Occipital lobe (tissue), 2 donors: ENCODE measurements around the gene OSBPL7. TPM values are rescaled to one million over a fixed set of nuclear protein-coding genes. Genes with fewer than 3 reads are reported as not detected.

Experiments used
- DNase-seq: peaks from one replicate; lab custom pipeline; 2025; lab: John Stamatoyannopoulos, UW
- total RNA-seq: library from RNA; depleted of rRNA; stranded (reverse); fragments of >200 nt; gene quantifications from one replicate; pipeline ENCODE4 v1.2.3, GENCODE V29; 2014

The OSBPL7 gene
- total RNA-seq, 1 donor from 2014 or later: 4.5 TPM

DNA sequence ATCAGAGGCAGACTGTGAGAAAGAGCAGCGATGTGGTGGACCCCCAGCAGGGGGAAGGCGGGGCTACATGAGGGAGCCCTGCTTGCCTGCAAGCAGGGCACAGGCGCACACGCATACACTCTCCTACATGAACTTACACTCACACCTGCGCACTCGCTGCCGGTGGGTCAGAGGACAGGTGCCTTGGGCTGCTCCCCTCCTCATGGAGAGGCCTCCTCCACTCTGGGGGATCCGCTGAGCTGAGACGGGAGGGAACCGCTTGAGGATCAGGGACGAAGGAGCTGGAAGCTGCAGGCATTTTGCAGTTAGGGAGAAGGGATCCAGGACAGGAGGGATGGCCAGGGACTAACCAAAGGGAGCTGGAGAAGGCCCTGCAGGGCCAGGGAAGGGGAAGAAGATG, 14.2 kb downstream of the OSBPL7 start:
- no peak for DNase-seq

DNA sequence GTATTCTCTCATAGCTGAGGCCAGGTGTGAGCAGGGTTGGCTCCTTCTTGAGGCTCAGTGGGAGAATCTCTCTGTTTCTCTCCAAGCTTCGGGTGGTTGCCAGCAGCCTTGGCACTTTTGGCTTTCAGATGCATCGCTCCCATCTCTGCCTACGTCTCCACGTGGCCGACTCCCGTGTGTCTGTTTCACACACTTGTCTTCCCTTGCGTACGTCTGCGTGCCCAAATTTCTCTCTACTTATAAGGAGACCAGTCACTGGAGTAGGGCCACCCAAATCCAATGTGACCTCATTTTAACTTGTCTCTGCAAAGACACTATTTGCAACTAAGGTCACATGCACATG, 14.7 kb downstream of the OSBPL7 start:
- DNase-seq: no peak

GRCh38 chr17:47806026-47806912, 15.3 kb downstream of the OSBPL7 start:
- DNase-seq: no peak

DNA sequence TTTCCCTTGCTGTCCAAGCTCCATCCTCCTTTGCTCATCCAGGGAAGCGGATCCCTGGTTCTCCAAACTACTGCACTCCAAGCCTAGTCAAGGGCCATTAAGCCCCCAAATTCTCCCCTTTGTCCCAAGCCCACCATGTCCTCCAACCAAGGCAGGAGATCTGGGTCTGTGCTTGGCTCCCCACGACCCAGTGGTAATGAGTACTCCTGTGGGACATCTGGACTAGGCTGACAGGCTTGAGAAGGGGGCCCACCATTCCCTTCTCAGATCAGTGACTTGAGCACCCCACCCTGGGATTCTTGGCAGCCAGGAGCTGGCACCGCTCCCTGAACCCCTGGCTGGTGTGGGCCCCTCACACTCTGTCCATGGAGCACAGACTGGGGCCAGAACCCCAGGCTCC, 17.1 kb downstream of the OSBPL7 start:
- no peak for DNase-seq

GRCh38 chr17:47803751-47804150, 17.8 kb downstream of the OSBPL7 start:
- DNase-seq: no peak

DNA sequence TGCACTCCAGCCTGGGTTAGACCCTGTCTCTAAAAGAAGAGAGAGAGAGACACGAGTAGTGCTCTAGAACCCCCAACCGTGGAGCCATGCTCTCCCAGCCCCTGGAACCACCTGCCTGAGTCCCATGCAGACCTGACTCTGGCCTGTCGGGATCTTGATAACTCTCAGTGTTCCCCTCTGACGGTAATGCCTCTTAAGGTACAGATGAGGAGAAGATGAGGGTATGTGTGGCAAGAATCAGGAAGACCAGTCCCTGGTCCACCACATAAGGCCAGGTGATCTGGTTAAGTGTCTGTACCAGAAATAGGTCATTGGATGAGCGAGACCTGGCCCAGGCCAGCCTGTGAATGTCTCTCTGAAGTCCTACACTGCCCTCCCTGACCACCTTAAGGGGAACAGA, 18.4 kb downstream of the OSBPL7 start:
- no peak for DNase-seq

DNA sequence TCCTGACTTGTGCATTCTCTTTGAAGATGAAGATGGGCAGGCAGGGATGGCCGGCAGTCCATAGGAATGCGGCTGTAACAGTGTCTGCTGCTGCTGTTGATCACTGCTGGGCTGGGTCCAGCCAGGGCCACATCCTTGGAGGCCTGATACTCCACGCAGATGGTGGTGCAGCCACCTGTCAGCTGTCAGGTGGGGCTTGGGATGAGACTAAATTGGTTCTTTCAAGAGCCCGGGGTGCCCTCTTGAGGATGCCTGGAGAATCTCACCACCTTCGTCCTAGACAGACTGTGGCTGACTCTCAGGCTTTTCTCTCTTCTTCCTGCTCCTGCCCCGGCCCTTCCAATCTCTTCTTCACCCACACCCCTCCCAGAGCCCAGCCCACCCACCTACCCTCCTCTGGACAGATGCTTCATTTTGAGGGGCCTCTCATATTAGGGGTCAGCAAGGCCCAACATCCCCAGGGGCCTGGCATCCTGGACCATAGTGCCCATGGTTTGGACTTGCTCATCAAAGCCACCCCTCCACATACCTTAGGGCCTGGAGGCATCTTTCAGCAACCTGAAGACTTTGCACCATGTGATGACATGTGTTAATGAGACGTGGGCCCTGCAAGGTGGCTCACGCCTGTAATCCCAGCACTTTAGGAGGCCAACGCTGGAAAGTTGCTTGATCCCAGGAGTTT, 19.1 kb downstream of the OSBPL7 start:
- DNase-seq: no peak

GRCh38 chr17:47801906-47802305, 19.7 kb downstream of the OSBPL7 start:
- DNase-seq: no peak

DNA sequence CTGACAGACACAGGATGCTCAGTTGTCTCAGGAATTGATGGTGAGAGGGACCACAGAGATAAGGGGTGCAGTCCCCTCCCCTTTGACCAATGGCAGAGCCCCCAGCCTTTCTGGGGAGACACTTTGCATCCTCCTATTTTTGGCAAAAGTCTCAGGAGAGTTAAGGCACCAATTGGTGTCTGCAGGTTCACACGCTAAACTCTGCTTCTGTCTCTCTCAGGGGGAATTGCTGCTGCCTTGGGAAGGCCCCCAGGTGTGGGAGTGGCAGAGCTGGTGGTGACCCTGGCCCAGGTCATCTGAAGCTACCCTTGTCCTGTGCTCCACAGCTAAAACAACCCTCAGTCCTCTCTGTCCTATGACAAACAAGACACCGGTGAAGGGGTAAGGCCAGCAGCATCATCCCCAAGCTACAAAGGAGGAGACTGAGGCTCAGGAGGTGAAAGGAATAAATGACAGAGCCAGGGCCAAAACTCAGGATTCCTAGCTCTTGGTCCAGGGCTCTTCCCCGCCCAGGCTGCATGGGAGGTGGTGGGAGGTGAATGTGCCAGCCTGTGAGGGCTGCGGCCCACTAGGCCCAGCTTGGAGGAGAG, 20.3 kb downstream of the OSBPL7 start:
- DNase-seq: no peak

GRCh38 chr17:47800686-47801085, 20.9 kb downstream of the OSBPL7 start:
- DNase-seq: no peak

GRCh38 chr17:47797797-47798196, 23.8 kb downstream of the OSBPL7 start:
- no peak for DNase-seq

- no peak for DNase-seq
Measured at GRCh38 chr17:47792979-47793378, 28.6 kb downstream of the OSBPL7 start.

GRCh38 chr17:47792457-47792856, 29.1 kb downstream of the OSBPL7 start:
- DNase-seq: no peak

- no peak for DNase-seq
Measured at GRCh38 chr17:47791025-47791424, 30.6 kb downstream of the OSBPL7 start.

- DNase-seq: peak; percentile 18
Measured at GRCh38 chr17:47789611-47790561, 31.7 kb downstream of the OSBPL7 start.

DNA sequence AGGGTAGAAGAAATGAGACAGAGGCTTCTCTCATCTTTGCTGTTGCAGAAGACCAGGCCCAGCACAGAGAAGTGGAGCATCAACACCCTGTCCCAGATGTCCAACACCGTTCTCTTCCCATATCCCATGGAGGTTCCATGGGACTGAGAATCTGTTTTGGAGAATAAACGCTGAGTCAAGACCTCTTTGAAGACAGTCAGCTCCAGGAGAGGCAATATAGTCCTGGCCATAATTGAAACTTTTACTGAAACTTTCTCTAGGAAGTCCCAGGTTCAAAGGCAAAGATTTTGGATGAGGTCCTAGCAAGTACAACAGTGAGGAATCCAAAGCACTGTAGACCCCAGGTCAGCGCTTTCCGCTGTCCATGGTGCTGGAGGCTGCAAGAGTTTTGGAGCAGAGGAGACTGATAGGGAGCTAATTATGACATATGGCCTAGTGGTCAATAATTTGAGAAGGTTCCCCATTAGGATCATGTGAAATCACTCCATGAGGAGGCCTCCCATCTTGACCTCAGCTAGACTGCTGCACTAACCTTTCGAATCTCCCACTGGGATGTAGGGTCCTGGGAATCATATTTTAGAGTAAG, 36.0 kb downstream of the OSBPL7 start:
- DNase-seq: no peak

- DNase-seq: no peak
Measured at GRCh38 chr17:47781397-47781796, 40.2 kb downstream of the OSBPL7 start.

GRCh38 chr17:47778184-47778635, 43.4 kb downstream of the OSBPL7 start:
- DNase-seq: no peak

DNA sequence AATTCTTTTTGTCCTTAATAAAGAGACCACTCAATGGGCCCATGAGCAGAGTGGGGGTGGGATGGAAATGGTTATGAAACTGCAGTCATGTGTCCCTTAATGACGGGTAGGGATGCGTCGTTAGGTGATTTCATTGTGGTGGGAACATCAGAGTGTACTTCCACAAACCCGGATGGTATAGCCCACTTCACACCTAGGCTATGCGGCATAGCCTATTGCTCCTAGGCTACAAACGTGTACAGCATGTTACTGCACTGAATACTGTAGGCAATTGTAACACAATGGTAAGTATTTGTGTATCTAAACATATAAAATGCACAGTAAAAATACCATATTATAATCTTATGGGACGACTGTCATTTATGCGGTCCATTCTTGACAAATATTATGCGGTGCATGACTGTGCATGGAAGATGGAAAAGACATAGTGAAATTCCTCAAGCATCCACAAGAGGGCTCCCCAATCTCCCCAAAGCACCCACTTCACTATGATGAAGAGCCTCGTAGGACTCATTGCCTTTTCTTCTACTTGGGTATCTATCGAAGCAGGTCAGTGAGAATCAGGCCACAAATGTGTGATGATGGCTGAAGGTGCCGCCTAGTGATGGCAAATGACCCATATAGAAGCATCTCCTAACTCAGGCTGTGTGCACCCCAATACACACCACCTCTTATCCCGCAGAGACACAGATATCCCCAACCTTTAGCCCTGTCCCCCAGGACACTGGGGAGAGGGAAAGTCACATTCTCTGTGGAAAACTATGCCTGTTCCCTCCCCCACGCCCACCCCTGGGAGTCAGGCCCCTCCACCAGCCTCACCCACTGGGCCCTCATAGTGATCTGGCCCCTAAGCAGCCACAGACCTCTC, 45.0 kb downstream of the OSBPL7 start:
- no peak for DNase-seq

DNA sequence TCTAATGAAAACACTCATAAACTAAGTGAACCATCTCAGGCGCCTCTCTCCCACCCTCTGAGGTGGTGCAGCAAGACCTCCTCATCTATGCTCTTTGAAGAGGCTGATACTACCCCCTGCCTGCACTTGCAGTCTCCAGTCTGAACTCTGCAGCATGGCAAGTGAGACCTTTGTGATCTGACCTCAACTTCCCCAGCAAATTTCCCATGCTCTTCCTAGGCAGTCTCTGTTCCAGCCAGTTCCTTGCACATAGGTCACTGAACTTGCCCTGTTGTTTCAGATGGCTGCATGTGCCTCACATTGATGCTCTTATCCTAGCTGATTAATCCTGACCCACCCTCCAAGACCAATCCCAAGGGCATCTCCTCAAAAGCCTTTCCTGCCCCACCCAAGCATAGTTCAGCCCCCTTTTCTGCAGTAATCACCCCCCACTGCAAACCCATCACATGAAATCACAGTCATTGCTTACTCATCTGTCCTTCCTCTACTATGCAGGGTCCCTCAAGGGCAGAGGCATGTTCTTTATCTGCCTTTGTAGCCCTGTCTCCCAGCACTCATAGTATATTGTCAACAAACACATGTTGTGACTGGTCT, 46.5 kb downstream of the OSBPL7 start:
- DNase-seq: no peak
